Rectal smooth muscle tissue (tissue), 1 donor: ENCODE data around the gene NFATC3.

ENCODE experiments used
- H3K27ac ChIP-seq: one replicate; pipeline ENCODE4 v1.7.0; 2013; ENCODE audit warnings: low read depth, low read length, inconsistent platforms
- H3K27me3 ChIP-seq: one replicate; pipeline ENCODE4 v1.7.0; 2013; ENCODE audit warnings: low read length; ENCODE audit not compliant: control insufficient read depth, insufficient read depth
- H3K36me3 ChIP-seq: one replicate; pipeline ENCODE4 v1.7.0; 2013; ENCODE audit warnings: low read length; ENCODE audit not compliant: control insufficient read depth, insufficient read depth
- H3K4me1 ChIP-seq: one replicate; pipeline ENCODE4 v1.7.0; 2013; ENCODE audit warnings: low read length; ENCODE audit not compliant: control insufficient read depth, insufficient read depth
- H3K4me3 ChIP-seq: one replicate; pipeline ENCODE4 v1.7.0; 2013; ENCODE audit warnings: low read length
- H3K9ac ChIP-seq: one replicate; pipeline ENCODE4 v1.7.0; 2013; ENCODE audit warnings: low read length

Gene NFATC3

GRCh38 chr16:68190736-68191510, 105.8 kb downstream of the NFATC3 start:
- no peak overlapping the region for H3K9ac ChIP-seq
- H3K4me3 ChIP-seq: no peak overlapping the region
- no peaks in the 10 kb centered on the region for H3K27me3 ChIP-seq
- H3K27ac ChIP-seq: no peak overlapping the region
- H3K36me3 ChIP-seq: peaks cover 11% of the 10 kb centered on the region
- no peaks in the 10 kb centered on the region for H3K4me1 ChIP-seq

DNA sequence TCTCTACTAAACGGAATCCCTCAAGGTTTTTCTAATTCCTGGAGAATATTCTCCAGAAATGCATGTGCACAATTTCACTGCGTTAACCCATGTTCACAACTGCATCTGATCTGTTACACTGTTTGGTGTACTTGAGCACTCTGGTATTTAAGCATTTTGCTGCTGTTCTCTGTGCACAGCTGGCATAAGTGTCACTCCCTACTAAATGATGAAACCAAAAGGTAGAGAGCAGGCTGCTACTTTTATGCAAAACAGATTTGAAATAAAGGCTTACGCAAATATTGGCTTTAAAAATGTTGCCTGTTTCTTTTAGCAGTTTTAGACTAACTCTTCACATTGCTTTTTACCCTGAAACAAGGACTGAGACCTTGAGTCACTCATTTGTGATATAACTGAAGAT, 109.1 kb downstream of the NFATC3 start:
- Histone ChIP-seq H3K4me1 (no peaks in the 10 kb centered on the region), H3K27me3 (no peaks in the 10 kb centered on the region), H3K4me3 (no peak overlapping the region), H3K9ac (no peak overlapping the region), H3K36me3 (peaks cover 11% of the 10 kb centered on the region), H3K27ac (no peak overlapping the region)

GRCh38 chr16:68197250-68197649, 112.1 kb downstream of the NFATC3 start:
- Histone ChIP-seq H3K27me3 (no peaks in the 10 kb centered on the region), H3K4me3 (no peak overlapping the region), H3K9ac (no peak overlapping the region), H3K36me3 (no peaks in the 10 kb centered on the region), H3K4me1 (no peaks in the 10 kb centered on the region), H3K27ac (no peak overlapping the region)

- no peak overlapping the region for H3K9ac ChIP-seq
- no peaks in the 10 kb centered on the region for H3K36me3 ChIP-seq
- no peak overlapping the region for H3K27ac ChIP-seq
- no peaks in the 10 kb centered on the region for H3K27me3 ChIP-seq
- no peak overlapping the region for H3K4me3 ChIP-seq
- H3K4me1 ChIP-seq: no peaks in the 10 kb centered on the region
These were observed 115.1 kb downstream of the NFATC3 start for GRCh38 chr16:68200088-68200783.

- Histone ChIP-seq H3K36me3 (no peaks in the 10 kb centered on the region), H3K27me3 (no peaks in the 10 kb centered on the region), H3K9ac (no peak overlapping the region), H3K4me1 (no peaks in the 10 kb centered on the region), H3K4me3 (no peak overlapping the region), H3K27ac (no peak overlapping the region)
These were observed 116.9 kb downstream of the NFATC3 start for GRCh38 chr16:68202091-68202519.

- Histone ChIP-seq H3K4me1 (no peaks in the 10 kb centered on the region), H3K9ac (no peak overlapping the region), H3K36me3 (no peaks in the 10 kb centered on the region), H3K4me3 (no peak overlapping the region), H3K27ac (no peak overlapping the region), H3K27me3 (no peaks in the 10 kb centered on the region)
These were observed 121.1 kb downstream of the NFATC3 start for GRCh38 chr16:68206245-68206644.

DNA sequence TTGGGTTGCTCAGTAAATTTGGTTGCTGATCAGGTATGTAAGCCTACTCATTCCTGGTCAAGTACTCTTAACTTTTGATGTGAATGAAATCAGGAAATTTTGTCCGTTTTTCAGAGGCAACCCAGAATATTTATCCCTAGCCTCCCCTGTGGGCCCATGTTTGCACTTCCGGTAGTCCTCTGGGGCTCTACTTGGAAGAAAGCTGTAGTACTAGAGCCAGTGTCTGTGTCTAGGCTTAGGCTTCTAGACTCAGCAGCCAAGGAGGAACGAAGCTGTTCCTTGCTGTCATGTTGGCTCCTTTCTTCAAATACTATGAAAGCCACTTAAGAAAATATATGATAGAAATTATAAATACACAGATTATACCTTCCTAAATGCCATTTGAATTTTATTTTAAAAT, 129.6 kb downstream of the NFATC3 start:
- no peaks in the 10 kb centered on the region for H3K4me1 ChIP-seq
- H3K4me3 ChIP-seq: no peak overlapping the region
- no peaks in the 10 kb centered on the region for H3K36me3 ChIP-seq
- H3K9ac ChIP-seq: no peak overlapping the region
- H3K27me3 ChIP-seq: no peaks in the 10 kb centered on the region
- no peak overlapping the region for H3K27ac ChIP-seq

- no peak overlapping the region for H3K4me3 ChIP-seq
- H3K4me1 ChIP-seq: no peaks in the 10 kb centered on the region
- H3K27ac ChIP-seq: no peak overlapping the region
These were observed 130.1 kb downstream of the NFATC3 start for GRCh38 chr16:68215302-68215701.

GRCh38 chr16:68216240-68216639, 131.1 kb downstream of the NFATC3 start:
- Histone ChIP-seq H3K27me3 (no peaks in the 10 kb centered on the region), H3K9ac (no peak overlapping the region), H3K4me1 (no peaks in the 10 kb centered on the region), H3K36me3 (peaks cover 3% of the 10 kb centered on the region), H3K4me3 (no peak overlapping the region), H3K27ac (no peak overlapping the region)

More at GRCh38 chr16:68215302-68215701, 130.1 kb downstream of the NFATC3 start:
- Histone ChIP-seq H3K27me3 (no peaks in the 10 kb centered on the region), H3K36me3 (peaks cover 3% of the 10 kb centered on the region), H3K9ac (no peak overlapping the region)

GRCh38 chr16:68217506-68217905, 132.3 kb downstream of the NFATC3 start:
- no peaks in the 10 kb centered on the region for H3K27me3 ChIP-seq
- no peak overlapping the region for H3K9ac ChIP-seq
- H3K36me3 ChIP-seq: peaks cover 3% of the 10 kb centered on the region
- no peak overlapping the region for H3K4me3 ChIP-seq
- no peak overlapping the region for H3K27ac ChIP-seq
- H3K4me1 ChIP-seq: no peaks in the 10 kb centered on the region

- peaks cover 3% of the 10 kb centered on the region for H3K36me3 ChIP-seq
- no peaks in the 10 kb centered on the region for H3K27me3 ChIP-seq
- H3K9ac ChIP-seq: no peak overlapping the region
- H3K4me1 ChIP-seq: no peaks in the 10 kb centered on the region
- H3K4me3 ChIP-seq: no peak overlapping the region
- H3K27ac ChIP-seq: no peak overlapping the region
These were observed 134.7 kb downstream of the NFATC3 start for GRCh38 chr16:68219725-68220351.

GRCh38 chr16:68223072-68223471, 137.9 kb downstream of the NFATC3 start:
- H3K4me1 ChIP-seq: no peaks in the 10 kb centered on the region
- H3K27me3 ChIP-seq: no peaks in the 10 kb centered on the region
- peaks cover 3% of the 10 kb centered on the region for H3K36me3 ChIP-seq
- H3K27ac ChIP-seq: no peak overlapping the region
- H3K4me3 ChIP-seq: no peak overlapping the region
- no peak overlapping the region for H3K9ac ChIP-seq
